Fibroblast of mammary gland (primary cell): ENCODE results near the gene SMPD3.

ENCODE experiments used
- DNase-seq: peaks from one replicate; pipeline ENCODE4 v3.0.0-alpha.2; 2010; ENCODE audit warnings: low read depth
- H3K4me3 ChIP-seq: 2 replicates; pipeline ENCODE4 v1.5.1; 2011; ENCODE audit warnings: low read depth, mild to moderate bottlenecking, low read length, moderate library complexity; ENCODE audit not compliant: control insufficient read depth
- CTCF ChIP-seq: conservative IDR thresholded peaks from 2 replicates; pipeline ENCODE4 v1.5.1; 2011; ENCODE audit warnings: low read depth, low read length, inconsistent platforms; ENCODE audit not compliant: control insufficient read depth, insufficient read depth

SMPD3 gene

GRCh38 chr16:68383858-68384257, 64.5 kb downstream of the SMPD3 start:
- no peak for DNase-seq
- no peak overlapping the region for H3K4me3 ChIP-seq
- no peak for TF ChIP-seq CTCF

GRCh38 chr16:68382296-68382718, 66.0 kb downstream of the SMPD3 start:
- TF ChIP-seq CTCF, result peak; percentile 26
- H3K4me3 ChIP-seq, result no peak overlapping the region
- no peak for DNase-seq

- no peak for TF ChIP-seq CTCF
- no peak for DNase-seq
- H3K4me3 ChIP-seq, result no peak overlapping the region
Observed at GRCh38 chr16:68381363-68381724, 67.0 kb downstream of the SMPD3 start.

GRCh38 chr16:68380676-68381362, 67.5 kb downstream of the SMPD3 start:
- no peak for DNase-seq
- TF ChIP-seq CTCF, result no peak
- no peak overlapping the region for H3K4me3 ChIP-seq

GRCh38 chr16:68380348-68380670, 68.0 kb downstream of the SMPD3 start:
- H3K4me3 ChIP-seq, result no peak overlapping the region
- DNase-seq, result no peak
- TF ChIP-seq CTCF, result no peak

- H3K4me3 ChIP-seq, result no peak overlapping the region
- DNase-seq, result no peak
- no peak for TF ChIP-seq CTCF
Observed at GRCh38 chr16:68379472-68380347, 68.6 kb downstream of the SMPD3 start.
